ENCODE data around the gene RNLS. TPM values are rescaled to one million over a fixed set of nuclear protein-coding genes. Genes with fewer than 3 reads are reported as not detected.

Gene RNLS
- total RNA-seq, 2 experiments from 2014 or later: 1.2 to 1.8 TPM

DNA sequence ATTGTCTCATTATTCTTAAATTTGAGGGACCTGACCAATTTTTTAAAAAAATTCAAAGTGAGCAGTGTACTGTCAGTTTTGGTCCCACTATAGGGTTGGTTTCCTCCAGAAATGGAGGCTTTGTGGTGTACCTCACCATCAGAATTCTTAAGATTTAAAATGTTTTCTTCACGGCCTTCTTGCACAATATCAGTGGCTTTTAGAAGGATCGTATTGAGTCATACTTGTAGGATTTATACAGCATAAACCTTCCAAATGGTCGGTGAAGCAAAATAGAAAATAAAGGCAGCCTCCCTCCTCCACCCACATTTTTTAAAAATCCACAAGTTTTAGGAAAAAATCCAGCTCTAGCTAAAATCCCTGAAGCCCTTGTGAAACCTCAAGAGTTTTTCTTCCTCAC lies 126.4 kb downstream of the RNLS start:
- H3K27ac Mint-ChIP-seq: no peak overlapping the region
- POLR2A ChIA-PET: interaction anchor here (0.6 kb wide), 1 partner anchor 666 kb away, joined by 4 read pairs; no protein-coding TSS in a partner anchor

DNA sequence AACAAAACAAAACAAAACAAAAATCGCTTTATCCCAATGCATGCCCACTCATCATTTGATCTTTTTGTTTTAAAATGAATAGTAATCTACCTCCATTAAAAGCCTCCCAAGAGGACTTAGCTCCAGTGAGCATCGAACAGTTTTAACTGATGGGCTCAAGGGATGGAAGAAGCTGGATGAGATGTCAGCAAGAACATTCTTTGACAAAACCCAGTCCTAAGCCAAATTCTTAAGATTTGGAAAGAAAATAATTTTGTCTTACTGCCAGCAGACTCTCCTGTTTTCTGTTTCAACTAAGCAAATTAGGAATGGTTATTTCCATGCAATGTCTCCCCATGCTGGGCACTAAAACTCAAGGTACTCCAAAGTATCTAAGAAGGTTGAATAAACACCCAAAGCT lies 127.3 kb downstream of the RNLS start:
- Mint-ChIP-seq H3K27ac (no peak overlapping the region), H3K4me1 (peaks cover 4% of the 10 kb centered on the region), H3K4me3 (no peak overlapping the region), H3K36me3 (ENCODE audit: low read depth) (no peaks in the 10 kb centered on the region), H3K27me3 (peaks cover 3% of the 10 kb centered on the region), H3K9me3 (peaks cover 7% of the 10 kb centered on the region)
- ChIA-PET CTCF (no interaction called here), POLR2A (no interaction called here)
- no peak for DNase-seq

More for the DNA sequence above, 126.4 kb downstream of the RNLS start:
- Mint-ChIP-seq H3K36me3 (ENCODE audit: low read depth) (no peaks in the 10 kb centered on the region), H3K27me3 (peaks cover 3% of the 10 kb centered on the region), H3K4me1 (peaks cover 4% of the 10 kb centered on the region), H3K4me3 (no peak overlapping the region), H3K9me3 (peaks cover 7% of the 10 kb centered on the region)
- CTCF ChIA-PET: no interaction called here
- no peak for DNase-seq

DNA sequence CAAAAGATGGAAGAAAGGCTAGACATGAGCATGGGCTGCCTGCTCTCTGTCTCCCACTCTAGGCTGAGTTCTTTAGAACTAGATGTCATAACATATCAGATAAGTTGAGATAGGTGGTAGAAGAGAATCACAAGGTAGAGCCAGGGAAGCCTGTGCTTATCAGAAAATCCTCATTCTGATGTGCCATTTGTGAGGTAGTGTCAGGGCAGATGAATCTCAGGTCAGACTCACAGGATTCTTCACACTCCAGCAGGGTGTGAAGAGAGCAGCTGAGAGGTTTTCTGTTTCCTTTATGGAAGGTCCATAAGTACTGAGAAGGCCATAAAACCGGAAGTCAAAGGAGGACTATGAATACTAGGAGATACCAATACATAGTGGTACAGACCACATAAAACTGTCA lies 132.9 kb downstream of the RNLS start:
- DNase-seq: no peak
- POLR2A ChIA-PET: no interaction called here
- Mint-ChIP-seq H3K27me3 (peaks cover 5% of the 10 kb centered on the region), H3K27ac (no peak overlapping the region), H3K9me3 (peaks cover 6% of the 10 kb centered on the region), H3K36me3 (ENCODE audit: low read depth) (no peaks in the 10 kb centered on the region), H3K4me1 (no peaks in the 10 kb centered on the region), H3K4me3 (no peak overlapping the region)
- CTCF ChIA-PET: no interaction called here

DNA sequence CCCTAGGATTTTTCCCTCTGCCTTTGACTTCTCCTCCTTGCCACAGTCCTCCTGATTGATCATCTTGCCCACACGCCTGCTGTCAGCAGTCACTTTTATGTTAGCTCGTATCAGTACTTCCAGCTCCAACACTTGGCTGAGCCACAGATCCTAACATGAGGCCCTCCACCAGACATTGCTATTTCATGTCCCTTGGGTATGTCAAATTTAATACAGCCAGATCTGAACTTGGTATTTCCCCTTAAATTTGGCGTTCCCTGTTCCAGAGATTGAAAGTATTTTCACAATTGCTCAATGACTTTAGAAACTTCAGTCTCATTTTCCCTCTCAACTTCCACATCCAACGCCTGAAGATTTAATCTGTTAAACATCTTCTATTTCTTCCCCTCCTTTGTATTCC lies 140.4 kb downstream of the RNLS start:
- ChIA-PET POLR2A (no interaction called here), CTCF (interaction anchor here (0.6 to 1.0 kb wide), 2 partner anchors 16 to 23 kb away, joined by 3 read pairs; no protein-coding TSS in a partner anchor)
- no peak overlapping the region for H3K4me3 Mint-ChIP-seq
- peaks cover 14% of the 10 kb centered on the region for H3K9me3 Mint-ChIP-seq
- H3K36me3 Mint-ChIP-seq (ENCODE audit: low read depth): no peaks in the 10 kb centered on the region
- DNase-seq: no peak
- H3K4me1 Mint-ChIP-seq: no peaks in the 10 kb centered on the region
- peaks cover 9% of the 10 kb centered on the region for H3K27me3 Mint-ChIP-seq
- no peak overlapping the region for H3K27ac Mint-ChIP-seq

GRCh38 chr10:88440541-88440940 lies 142.6 kb downstream of the RNLS start:
- Mint-ChIP-seq H3K27ac (no peak overlapping the region), H3K4me3 (no peak overlapping the region), H3K9me3 (peaks cover 14% of the 10 kb centered on the region), H3K4me1 (no peaks in the 10 kb centered on the region), H3K27me3 (peaks cover 5% of the 10 kb centered on the region), H3K36me3 (ENCODE audit: low read depth) (no peaks in the 10 kb centered on the region)
- CTCF ChIA-PET: no interaction called here
- POLR2A ChIA-PET: no interaction called here
- DNase-seq: no peak

DNA sequence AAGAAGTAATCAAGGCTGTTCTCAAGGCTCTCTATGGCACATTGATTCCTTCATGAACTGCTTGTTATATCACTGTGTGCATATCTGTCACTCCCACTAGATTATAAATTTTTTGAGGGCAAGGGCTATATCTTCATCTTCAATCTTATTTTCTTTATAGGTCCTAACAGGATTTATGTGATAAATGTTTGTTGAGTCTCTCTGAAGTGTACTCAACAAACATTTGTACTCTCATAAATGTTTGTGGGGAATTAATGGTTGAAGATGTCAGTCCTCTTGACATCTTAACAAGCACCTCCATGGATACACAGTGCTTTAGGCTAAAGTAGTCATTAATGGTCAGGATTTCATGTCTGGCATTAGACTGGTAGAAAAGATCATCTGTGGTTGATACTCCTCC lies 143.2 kb downstream of the RNLS start:
- CTCF ChIA-PET: no interaction called here
- Mint-ChIP-seq H3K36me3 (ENCODE audit: low read depth) (no peaks in the 10 kb centered on the region), H3K27ac (no peak overlapping the region), H3K4me3 (no peak overlapping the region), H3K4me1 (no peaks in the 10 kb centered on the region), H3K27me3 (peaks cover 5% of the 10 kb centered on the region), H3K9me3 (peaks cover 11% of the 10 kb centered on the region)
- DNase-seq: no peak
- POLR2A ChIA-PET: no interaction called here

- Mint-ChIP-seq H3K36me3 (ENCODE audit: low read depth) (no peaks in the 10 kb centered on the region), H3K9me3 (peaks cover 2% of the 10 kb centered on the region), H3K4me1 (peaks cover 2% of the 10 kb centered on the region), H3K4me3 (no peak overlapping the region), H3K27ac (no peak overlapping the region), H3K27me3 (peaks cover 5% of the 10 kb centered on the region)
- ChIA-PET CTCF (interaction anchor here (0.7 to 0.8 kb wide), 3 partner anchors 12 to 449 kb away, joined by 3 to 5 read pairs (median 4); no protein-coding TSS in a partner anchor), POLR2A (no interaction called here)
- no peak for DNase-seq
Observed at GRCh38 chr10:88437411-88437810, 145.7 kb downstream of the RNLS start.

DNA sequence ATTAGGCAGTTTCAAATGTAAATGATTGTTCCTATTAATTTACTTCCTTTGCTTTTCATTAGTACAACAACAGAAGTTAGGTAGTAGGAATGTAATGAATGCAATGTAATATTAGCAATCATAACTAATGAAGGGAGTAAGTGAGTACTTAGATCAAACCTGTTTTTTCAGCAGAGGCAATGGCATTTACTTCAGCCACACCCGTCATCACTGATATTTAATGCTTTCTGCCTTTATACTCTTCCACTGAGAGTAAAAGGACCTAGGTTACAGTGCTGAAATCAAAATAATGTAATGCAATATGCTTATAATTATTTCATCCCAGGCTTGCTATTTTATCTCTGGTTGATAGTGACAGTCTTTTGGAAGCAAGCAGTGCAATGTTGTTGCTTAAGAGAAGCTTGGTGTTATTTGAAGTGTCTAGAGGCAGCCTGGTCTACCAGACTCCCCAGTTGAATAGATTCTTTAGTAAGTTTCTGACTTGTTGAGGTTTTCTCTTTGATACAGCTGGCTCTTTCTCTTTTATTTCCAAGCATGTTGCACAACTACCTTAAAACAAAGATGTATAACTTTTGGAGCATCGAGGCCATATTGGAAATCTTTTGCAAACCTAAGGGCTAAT lies 149.4 kb downstream of the RNLS start:
- POLR2A ChIA-PET: no interaction called here
- peaks cover 9% of the 10 kb centered on the region for H3K27me3 Mint-ChIP-seq
- no peaks in the 10 kb centered on the region for H3K36me3 Mint-ChIP-seq (ENCODE audit: low read depth)

GRCh38 chr10:88431103-88431502 lies 152.0 kb downstream of the RNLS start:
- Mint-ChIP-seq H3K36me3 (ENCODE audit: low read depth) (no peaks in the 10 kb centered on the region), H3K27ac (no peak overlapping the region), H3K4me3 (no peak overlapping the region), H3K27me3 (peaks cover 9% of the 10 kb centered on the region), H3K9me3 (peaks cover 6% of the 10 kb centered on the region), H3K4me1 (peaks cover 7% of the 10 kb centered on the region)
- ChIA-PET CTCF (no interaction called here), POLR2A (no interaction called here)
- no peak for DNase-seq

More for the DNA sequence above, 149.4 kb downstream of the RNLS start:
- DNase-seq: no peak
- peaks cover 2% of the 10 kb centered on the region for H3K9me3 Mint-ChIP-seq
- peaks cover 2% of the 10 kb centered on the region for H3K4me1 Mint-ChIP-seq
- H3K4me3 Mint-ChIP-seq: no peak overlapping the region
- H3K27ac Mint-ChIP-seq: no peak overlapping the region
- CTCF ChIA-PET: no interaction called here

- H3K27me3 Mint-ChIP-seq: peaks cover 7% of the 10 kb centered on the region
- CTCF ChIA-PET: no interaction called here
- peaks cover 6% of the 10 kb centered on the region for H3K9me3 Mint-ChIP-seq
- H3K4me3 Mint-ChIP-seq: no peak overlapping the region
- no peak for DNase-seq
- no peaks in the 10 kb centered on the region for H3K36me3 Mint-ChIP-seq (ENCODE audit: low read depth)
- no peak overlapping the region for H3K27ac Mint-ChIP-seq
- peaks cover 7% of the 10 kb centered on the region for H3K4me1 Mint-ChIP-seq
- POLR2A ChIA-PET: no interaction called here
Observed at GRCh38 chr10:88428976-88429375, 154.1 kb downstream of the RNLS start.

- Mint-ChIP-seq H3K27me3 (peaks cover 7% of the 10 kb centered on the region), H3K36me3 (ENCODE audit: low read depth) (no peaks in the 10 kb centered on the region), H3K27ac (no peak overlapping the region), H3K9me3 (peaks cover 6% of the 10 kb centered on the region), H3K4me1 (peaks cover 5% of the 10 kb centered on the region), H3K4me3 (no peak overlapping the region)
- no peak for DNase-seq
- ChIA-PET CTCF (no interaction called here), POLR2A (no interaction called here)
Observed at GRCh38 chr10:88428442-88428841, 154.7 kb downstream of the RNLS start.

DNA sequence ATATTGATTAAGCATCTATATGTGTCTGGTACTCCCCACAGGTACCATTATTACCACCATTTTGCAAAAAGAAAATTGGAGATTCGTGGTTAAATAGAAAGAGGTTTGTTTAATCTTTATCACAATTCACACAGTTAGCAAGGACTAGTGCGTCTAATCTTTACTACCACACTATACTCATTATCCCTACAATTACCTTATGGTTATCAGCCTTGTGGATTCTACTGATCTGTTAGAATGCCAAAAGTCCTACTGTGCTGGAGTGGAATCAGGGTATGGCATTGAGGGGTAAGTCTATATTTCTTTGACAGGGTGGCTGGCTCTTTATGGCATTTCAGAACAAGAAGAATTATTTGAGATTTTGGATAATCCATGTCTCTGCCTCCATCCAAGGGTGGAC lies 156.1 kb downstream of the RNLS start:
- Mint-ChIP-seq H3K4me1 (peaks cover 5% of the 10 kb centered on the region), H3K27me3 (peaks cover 7% of the 10 kb centered on the region), H3K27ac (no peak overlapping the region), H3K36me3 (ENCODE audit: low read depth) (no peaks in the 10 kb centered on the region), H3K4me3 (no peak overlapping the region), H3K9me3 (peaks cover 3% of the 10 kb centered on the region)
- CTCF ChIA-PET: interaction anchor here (1.0 kb wide), 1 partner anchor 15 kb away, joined by 3 read pairs; no protein-coding TSS in a partner anchor
- POLR2A ChIA-PET: no interaction called here
- no peak for DNase-seq

DNA sequence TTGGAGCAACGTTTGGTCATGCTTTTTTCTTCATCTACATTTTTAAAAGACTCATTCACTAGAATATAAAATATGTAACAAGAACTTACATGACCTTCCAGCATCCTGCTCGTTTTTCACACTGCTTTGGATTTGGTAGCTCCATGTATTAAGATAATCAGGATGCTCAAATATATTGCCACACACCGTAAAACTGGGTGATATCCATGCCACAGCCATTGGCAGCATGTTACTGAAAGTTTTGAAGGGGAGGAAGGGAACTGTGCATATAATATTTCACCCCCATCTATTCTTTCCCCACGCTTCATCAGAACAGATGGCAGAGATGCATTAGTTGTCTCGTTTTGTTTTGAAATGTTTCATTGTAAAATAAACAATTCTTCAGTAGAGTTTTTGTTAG lies 158.2 kb downstream of the RNLS start:
- POLR2A ChIA-PET: no interaction called here
- no peak overlapping the region for H3K4me3 Mint-ChIP-seq
- DNase-seq: no peak
- peaks cover 3% of the 10 kb centered on the region for H3K27me3 Mint-ChIP-seq
- no peak overlapping the region for H3K27ac Mint-ChIP-seq
- H3K4me1 Mint-ChIP-seq: peaks cover 5% of the 10 kb centered on the region
- peaks cover 3% of the 10 kb centered on the region for H3K9me3 Mint-ChIP-seq
- CTCF ChIA-PET: interaction anchor here (1.1 kb wide), 1 partner anchor 93 kb away, joined by 3 read pairs; no protein-coding TSS in a partner anchor
- no peaks in the 10 kb centered on the region for H3K36me3 Mint-ChIP-seq (ENCODE audit: low read depth)

DNA sequence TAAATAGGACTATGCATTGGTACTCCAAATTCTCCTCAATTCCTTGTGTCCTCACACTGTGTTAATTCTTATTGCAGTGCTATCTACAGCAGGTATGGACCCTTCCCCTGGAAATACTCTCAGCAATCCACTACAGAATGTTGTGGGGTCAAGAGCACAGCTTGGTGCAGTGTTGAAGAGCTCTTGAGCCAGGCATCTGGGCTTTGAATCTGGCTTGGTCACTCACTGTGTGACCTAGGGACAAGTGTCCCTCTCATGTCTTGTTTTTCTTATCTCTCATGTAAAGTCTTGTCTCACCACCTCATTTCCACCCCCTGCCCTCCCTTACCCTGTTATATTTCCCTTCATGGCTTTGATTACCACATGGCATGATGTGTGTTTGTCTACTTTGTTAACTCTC lies 159.4 kb downstream of the RNLS start:
- H3K4me3 Mint-ChIP-seq: no peak overlapping the region

More for the DNA sequence above, 159.4 kb downstream of the RNLS start:
- ChIA-PET CTCF (interaction anchor here (0.6 kb wide), 1 partner anchor 565 kb away, joined by 3 read pairs; no protein-coding TSS in a partner anchor), POLR2A (no interaction called here)
- peaks cover 10% of the 10 kb centered on the region for H3K4me1 Mint-ChIP-seq
- peaks cover 3% of the 10 kb centered on the region for H3K27me3 Mint-ChIP-seq
- no peaks in the 10 kb centered on the region for H3K36me3 Mint-ChIP-seq (ENCODE audit: low read depth)
- H3K27ac Mint-ChIP-seq: no peak overlapping the region
- peaks cover 3% of the 10 kb centered on the region for H3K9me3 Mint-ChIP-seq
- DNase-seq: no peak
